Measurements from ENCODE around the gene PXDN.
"Not testable (repeated sequence)": the region's sequence is repeated elsewhere in the genome, so short reads cannot be mapped to it uniquely, and the experiment has no call there.

Gene PXDN, protein sequence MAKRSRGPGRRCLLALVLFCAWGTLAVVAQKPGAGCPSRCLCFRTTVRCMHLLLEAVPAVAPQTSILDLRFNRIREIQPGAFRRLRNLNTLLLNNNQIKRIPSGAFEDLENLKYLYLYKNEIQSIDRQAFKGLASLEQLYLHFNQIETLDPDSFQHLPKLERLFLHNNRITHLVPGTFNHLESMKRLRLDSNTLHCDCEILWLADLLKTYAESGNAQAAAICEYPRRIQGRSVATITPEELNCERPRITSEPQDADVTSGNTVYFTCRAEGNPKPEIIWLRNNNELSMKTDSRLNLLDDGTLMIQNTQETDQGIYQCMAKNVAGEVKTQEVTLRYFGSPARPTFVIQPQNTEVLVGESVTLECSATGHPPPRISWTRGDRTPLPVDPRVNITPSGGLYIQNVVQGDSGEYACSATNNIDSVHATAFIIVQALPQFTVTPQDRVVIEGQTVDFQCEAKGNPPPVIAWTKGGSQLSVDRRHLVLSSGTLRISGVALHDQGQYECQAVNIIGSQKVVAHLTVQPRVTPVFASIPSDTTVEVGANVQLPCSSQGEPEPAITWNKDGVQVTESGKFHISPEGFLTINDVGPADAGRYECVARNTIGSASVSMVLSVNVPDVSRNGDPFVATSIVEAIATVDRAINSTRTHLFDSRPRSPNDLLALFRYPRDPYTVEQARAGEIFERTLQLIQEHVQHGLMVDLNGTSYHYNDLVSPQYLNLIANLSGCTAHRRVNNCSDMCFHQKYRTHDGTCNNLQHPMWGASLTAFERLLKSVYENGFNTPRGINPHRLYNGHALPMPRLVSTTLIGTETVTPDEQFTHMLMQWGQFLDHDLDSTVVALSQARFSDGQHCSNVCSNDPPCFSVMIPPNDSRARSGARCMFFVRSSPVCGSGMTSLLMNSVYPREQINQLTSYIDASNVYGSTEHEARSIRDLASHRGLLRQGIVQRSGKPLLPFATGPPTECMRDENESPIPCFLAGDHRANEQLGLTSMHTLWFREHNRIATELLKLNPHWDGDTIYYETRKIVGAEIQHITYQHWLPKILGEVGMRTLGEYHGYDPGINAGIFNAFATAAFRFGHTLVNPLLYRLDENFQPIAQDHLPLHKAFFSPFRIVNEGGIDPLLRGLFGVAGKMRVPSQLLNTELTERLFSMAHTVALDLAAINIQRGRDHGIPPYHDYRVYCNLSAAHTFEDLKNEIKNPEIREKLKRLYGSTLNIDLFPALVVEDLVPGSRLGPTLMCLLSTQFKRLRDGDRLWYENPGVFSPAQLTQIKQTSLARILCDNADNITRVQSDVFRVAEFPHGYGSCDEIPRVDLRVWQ (N-terminal part only)

DNA sequence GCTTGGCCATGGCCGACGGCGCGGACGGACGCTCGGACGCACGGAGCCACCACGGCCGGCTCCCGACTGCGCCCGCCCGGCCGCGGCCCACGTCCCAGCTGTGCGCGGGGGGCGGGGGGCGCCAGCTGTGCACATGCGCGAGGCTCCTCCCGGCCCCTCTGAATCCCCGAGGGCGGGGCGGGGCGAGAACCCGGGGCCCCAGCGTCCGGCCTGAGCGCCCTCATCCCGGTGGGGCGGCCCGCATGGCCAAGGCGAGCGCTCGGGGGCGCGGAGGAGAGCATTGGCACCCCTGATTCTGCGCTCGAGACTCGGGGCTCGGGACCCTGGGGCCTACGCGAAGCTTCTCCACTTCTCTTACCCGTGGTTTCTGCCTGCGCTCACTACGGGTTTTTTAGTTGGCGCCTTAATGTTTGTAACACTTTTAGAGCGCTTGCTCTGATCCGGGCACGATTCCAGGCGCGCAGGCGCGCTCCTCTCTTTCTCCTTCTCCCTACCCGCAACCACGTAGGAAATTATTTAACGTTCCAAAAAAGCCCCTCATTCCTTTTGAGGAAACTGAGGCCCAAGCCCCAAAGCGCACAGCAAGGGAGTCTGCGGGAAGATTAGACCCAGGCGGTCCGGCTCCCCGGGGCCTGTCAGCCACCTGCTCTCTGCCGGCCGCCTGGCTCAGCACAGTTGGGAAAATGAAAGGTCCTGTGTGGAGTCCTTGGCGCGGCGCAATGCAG, at the start of gene PXDN:
Gene PXDN (minus strand): TSS at position 70 of the 725 bp plus-strand sequence. CDS start 60 bp downstream, at position 10.
- DNase-seq = no peak

DNA sequence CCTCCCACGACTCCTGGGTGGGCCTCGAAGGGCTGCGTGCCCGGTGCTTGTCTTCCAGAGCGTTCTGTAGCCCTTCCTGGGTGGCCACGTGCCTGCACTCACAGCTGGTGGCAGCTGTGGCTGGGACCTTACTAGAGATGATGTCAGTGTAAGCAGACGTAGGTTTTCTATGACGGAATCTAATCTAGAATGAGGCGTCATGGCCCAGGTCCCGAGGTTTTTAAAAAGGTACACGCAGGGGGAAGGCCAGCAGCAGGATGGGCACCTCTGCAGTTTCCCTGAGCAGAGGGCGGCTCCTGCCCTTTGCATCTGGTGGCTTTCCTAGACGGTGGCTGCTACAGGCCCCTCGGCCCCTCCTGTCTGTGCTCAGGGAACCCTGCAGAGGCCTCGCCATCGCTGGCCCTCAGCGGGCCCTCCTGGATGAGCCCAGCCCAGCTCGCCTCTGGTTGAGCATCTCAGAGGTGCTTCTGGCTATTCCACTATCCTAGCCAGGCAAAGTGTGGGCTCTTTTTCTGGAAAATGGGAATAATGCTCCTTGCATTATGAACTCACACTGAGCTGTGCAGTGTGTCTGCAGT, 49.6 kb upstream of the PXDN start:
- DNase-seq = no peak

DNA sequence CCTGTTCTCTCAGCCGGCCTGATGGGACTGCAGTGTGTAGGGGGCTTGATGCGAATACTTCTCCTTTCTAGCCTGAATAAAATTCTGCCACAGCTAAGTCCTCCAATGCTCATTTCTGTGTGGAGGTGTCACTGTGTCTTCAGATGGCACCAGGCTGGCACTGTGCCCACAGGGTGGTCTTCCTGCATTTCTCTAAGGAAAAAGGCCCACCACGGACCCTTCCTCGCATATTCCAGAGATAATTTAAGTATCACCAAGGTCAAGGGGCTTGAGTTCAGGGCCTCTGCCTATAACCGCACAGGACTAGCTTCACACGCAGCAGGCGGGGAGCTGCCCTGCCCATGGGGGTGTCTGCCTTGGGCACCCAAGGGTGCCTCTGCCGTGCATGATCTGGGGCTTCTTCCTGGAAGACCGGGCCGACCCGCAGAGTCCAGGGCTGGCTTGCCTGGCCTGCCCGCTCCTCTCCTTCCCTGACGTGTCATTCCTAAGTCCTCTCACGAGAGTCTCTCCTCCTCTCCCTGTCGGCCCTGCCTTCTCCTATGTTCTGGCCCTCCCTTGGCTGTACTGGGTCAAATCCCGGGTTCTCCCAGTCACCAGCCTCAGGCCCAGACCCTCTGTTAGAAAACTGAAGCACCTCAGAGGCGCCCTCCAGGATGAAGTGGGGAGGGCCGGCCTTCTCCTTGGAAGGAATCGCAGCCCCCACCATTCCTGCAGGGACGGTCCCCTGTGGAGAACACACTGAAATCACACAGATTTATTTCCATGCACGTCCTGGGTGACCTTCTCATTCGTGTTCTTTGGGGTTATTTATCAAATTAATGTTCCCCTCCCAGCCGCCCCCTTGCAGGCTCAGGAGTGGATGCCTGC, 48.9 kb upstream of the PXDN start:
- no peak for DNase-seq

DNA sequence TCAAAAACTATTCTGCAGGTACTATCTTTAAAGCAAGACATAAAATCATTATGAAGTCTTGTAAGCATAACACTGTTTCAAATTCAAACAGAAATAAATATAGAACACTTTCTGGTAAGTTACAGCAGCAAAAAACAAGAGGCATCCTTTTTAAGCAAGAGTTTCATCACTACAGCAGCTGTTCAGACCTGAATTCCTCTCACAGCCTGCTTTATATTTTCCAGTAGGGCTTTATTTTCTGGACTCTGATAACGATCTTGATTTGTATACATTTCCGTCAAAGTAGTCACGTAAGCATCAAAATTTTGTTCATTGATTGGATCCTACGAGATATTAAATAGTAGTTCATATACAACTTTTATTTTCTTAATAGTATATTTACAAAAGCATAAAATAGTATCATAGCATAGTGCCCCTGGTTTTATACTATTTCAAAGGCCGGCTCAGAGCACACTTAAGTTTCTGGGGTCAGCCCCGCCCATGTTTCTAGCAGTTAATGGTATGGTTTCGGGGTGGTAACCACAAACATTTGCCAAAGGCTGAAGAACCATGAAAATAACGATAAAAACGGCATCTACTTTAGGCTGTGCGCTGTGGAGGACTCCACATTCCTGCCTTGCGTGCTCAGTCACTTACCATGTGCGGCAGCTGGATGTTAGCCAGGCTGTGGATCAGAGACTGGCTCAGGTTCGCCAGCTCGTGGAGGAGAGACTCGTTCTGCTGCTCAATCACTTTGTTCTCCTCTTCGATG, 47.5 kb upstream of the PXDN start:
- DNase-seq = no peak

DNA sequence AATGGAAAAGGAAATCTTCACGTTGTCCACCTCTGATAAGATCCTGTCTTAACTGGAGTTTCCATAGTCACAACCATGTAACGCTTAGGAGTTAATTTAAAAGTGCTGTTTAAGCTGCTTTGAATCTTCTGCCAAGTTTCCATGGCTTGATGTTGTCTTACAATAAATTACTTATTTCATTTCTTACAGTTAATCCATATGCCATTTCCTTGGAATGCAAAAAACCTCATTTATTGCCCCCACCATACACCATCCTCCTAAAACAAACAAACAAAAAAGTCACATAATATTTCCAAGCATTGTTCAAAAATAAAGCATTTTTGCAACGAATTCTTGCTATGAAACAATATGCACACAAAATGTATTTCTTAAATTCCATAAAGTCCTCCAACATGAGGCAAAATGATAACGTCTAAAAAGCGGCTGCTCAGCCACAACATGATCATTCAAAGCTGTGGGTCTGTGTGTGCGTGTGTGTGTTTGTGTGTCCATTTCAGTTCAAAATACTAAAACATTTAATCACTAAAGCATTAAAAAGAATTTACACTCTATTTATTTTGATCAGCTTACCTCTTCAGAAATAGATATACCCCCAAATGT, 46.8 kb upstream of the PXDN start:
- no peak for DNase-seq

DNA sequence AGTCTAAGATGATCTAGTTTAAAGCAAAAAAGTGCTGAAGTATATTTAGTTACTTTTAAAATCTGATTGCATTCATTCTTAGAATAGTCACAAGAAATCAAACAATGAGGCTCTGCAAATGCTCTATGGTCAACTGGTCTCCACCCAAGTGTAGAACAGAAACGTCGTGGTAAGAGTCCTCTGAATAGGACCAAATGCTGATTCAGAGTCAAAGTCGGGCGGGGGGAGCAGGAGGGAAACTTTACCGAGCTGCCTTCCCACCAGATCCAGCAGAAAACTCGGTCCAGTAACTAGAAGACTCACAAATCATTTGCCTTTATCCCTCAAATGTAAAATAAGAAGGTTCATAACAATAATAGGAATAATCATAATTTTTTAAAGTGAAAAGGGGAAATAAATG, 46.2 kb upstream of the PXDN start:
- no peak for DNase-seq

DNA sequence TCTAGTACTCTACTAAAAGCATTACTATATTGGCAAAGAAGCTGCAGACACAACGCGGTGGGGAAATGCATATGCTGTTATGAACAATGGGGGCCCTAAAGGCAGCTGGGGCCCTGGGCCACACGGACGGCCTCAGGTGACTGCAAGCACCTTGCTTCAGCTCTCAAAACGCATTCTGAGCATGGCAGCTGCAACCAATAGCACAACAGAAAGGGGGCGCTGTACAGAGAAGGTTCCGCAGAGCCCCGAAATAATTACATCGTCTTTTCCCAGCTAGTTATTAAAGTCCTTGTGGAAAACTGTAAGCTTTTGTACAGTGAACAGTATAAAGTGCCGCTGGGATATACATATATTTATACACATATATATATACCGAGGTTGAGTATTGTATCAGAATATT, 45.3 kb upstream of the PXDN start:
- DNase-seq = no peak

DNA sequence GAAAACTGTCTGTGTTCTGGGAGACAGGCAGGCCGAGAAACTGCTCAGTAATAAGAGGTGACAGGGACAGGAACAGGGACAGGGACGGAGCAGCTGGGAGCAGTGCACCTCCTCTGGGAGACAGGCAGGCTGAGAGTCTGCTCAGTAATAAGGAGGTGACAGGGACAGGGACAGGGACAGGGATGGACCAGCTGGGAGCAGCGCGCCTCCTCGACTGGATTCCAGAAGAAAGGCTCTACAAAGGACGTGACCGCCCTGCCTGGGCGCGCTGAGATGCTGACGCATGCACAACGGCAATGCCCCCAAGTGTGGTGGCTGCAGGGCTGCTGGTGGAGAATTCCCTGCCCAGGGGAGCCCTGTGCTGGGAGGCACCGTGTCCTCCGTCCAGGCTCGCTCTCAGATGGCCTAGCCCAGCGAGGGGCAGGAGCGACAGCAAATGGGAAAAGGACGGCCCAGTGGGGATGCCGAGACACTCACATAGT, 44.2 kb upstream of the PXDN start:
- no peak for DNase-seq

DNA sequence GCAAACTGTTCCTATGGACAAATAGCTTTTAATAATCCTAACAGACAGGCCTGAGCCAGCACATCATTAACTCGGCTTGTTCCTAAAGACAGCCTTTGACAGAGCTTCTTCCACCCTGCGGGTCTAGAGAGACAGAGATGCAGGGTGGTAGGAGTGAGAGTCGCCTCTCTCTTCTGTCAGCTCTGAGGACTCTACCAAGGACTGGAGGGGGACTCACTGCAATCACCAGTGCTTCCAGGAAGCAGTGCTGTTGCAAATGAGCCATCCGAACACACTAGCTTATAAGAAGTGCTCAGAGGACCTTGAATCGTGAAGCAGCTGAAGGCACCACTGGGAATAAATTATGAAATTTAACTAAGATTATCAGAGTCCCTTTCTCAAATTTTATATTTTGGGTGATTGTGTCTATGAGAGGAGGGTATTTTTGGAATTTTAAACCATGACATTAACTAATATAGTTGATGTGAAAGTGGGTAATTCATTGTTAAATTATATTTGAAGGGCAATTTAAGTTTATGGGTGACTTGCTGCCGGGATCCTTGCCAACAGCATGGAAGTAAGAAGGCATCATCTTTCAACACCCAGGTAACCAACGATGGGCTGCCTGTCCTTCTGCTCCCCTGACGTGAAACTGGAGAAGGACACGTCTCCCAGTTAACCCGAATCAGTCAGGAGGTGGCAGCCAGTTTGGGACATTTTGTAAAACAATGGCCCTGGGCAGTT, 43.6 kb upstream of the PXDN start:
- DNase-seq = no peak

DNA sequence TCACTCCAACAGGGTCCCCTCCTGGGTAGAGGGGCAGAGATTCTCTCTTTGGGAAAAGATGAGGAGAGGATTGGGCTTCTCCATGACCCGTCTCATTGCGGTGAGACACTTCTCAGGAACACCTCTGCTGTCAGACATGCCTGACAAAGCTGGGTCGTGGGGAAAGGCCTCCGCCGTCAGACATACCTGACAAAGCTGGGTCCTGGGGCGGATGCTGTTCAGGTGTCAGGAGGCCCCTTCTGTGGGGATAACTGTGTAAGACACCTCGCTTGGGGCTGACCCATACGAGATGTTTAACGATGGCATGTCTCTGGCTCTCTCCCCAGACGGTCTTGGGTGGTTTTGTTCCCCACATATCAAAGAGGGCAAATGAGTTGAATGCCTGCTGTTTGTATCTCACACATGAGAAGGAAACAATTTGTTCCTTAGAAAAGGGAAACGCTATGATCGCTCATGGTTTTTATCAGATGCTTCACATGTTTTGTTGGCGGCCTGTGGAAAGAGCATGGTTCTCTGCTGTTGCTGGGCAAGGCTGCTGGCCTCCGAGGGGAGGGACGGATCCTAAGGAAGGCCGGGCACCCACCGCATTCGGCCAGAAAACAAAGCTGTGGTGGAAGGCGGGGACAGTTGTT, 40.8 kb upstream of the PXDN start:
- no peak for DNase-seq

DNA sequence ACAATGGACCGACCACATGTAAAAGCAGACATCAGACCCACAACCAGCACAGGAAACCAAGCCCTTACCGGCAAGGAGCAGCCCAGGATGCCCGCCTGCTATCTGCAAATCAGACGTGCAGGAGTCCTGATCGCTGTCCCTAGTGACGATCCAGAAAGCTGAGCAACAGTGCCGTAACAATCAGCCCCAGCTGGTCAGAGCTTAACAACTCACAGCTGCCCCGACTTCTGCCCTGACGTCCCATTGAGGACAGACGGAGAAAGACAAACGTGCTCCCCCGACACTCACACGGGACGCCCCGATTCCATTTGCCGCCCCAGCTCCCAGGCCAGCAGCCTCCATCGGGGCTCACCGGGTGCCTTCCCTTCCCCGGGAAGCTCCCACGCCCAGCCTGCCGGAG, 39.8 kb upstream of the PXDN start:
- no peak for DNase-seq

DNA sequence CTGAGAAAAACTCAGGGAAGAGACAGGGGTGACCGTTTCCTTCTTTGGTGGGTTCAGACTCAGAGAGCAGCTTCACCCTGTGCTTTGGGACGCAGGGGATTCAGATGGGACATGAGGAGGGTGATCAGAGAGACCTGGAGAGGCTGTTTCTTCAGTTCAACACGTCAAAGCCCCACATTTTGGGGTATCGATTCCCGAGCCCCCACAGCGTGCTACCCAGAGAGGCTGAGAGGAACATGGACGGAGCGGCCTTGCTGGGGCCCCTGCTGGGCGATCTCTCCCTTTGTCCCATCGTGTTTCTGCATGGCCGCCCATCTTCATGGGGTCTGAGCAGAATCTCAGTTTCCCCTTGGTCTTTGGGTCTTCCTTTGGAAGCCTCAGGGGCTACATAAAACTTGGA, 38.2 kb upstream of the PXDN start:
- DNase-seq = no peak

DNA sequence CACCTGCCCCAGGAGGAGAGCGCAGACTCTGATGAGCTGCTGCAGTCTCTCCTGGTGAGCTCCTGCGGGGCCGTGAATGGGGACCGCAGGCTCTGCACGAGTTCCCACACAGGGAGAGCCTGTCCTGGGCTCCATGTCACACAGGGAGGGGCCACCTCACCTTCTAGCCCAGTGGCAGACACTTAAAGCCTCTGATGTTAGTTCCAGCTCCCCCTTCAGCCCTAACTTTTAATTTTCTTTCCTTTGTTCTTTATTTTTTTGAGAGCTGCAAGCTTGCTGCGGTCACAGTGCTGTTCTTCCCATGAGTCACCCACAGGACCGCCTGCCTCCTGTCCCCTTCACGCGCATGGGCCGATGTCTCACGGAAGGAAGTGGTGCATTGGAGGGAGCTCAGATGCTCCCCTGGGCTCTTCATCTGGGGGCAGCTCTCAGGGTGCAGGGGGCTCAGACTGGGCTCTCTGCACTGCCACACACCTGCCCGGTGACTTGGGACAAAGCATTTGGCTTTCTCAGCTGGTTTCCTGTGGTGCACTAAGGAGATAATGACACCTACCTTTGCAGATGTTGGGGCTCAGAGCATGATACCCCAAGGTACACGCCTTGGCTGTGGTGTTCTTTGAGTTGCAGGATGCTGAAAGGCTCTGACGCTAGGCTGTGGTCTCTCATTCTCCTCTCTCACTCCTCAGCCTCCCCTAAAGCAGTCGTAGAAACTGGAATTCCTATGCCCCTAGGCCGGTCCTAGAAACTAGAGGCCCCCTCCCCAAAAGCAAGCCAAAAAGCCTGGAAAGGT, 37.2 kb upstream of the PXDN start:
- DNase-seq = no peak

DNA sequence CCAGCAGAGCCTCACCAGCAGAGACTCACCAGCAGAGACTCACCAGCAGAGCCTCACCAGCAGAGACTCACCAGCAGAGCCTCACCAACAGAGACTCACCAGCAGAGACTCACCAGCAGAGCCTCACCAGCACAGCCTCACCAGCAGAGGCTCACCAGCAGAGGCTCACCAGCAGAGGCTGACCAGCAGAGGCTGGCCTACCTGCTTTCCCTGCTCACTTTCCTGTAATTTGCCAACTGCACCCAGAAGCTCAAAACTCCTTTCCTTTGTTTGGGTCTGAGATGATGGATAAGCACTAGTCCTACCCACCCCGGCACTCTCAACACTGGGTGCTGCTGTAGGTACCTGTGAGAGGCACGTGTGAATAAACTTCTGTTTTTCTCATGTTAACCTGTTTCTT, 36.4 kb upstream of the PXDN start:
- no peak for DNase-seq

DNA sequence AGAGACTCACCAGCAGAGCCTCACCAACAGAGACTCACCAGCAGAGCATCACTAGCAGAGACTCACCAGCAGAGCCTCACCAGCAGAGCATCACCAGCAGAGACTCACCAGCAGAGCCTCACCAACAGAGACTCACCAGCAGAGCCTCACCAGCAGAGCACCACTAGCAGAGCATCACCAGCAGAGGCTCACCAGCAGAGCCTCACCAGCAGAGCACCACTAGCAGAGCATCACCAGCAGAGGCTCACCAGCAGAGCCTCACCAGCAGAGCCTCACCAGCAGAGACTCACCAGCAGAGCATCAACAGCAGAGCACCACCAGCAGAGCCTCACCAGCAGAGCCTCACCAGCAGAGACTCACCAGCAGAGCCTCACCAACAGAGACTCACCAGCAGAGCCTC, 35.7 kb upstream of the PXDN start:
- not testable (repeated sequence) for DNase-seq

DNA sequence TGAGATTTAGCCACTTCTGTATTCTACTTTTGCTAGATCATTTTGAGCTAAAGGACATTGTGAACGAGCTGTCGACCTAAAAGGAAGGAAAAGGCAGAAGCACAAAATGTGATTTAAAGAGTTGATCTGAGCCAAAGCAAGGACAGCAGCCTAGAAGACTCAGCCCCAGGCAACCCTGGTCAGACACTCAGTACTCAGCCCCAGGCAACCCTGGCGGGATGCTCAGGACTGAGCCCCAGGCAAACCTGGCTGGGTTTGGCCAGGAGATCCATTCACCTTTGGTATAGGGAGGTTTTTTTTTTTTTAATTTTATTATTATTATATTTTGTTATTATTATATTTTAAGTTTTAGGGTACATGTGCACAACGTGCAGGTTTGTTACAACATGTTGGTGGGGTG, 34.3 kb upstream of the PXDN start:
- no peak for DNase-seq

DNA sequence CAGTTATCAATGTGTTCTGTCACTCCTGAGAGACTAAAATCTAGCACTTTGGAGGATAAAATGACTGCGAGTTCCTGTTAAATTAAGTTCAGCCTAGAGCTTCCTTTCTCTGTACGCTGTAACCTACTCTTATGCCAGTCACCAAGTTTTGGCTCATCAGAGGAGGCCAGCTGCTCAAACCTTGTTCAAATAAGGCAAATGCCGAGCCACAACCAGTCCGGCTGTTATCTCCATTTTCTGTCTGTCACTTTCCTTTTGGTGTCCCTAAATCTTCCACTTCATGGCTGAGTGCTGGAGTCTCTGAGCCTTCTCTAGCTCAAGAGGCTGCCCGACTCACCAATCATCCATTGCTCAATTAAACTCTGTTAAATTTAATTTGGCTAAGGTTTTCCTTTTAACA, 33.5 kb upstream of the PXDN start:
- DNase-seq = no peak

DNA sequence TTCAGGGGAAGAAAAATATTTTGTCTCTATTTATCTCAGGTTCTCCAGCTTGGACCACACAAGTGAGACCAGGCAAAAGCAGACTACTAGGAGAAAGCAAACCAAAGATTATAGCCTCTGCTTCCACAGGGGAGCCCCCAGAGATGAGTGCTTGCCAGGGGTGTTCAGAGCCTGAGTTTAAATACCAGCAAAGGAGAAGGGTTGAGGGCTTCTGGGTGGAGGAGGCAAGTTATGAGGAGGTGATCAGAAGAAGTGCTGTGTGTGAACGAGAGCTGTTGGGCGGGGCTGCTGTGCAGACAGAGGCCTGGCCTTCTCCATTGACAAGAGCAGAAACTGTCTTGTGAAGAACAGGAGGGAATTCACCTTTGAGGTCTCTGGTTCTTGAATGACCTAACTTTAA, 32.8 kb upstream of the PXDN start:
- DNase-seq = no peak

Data from suppressor macrophage treated with lipopolysaccharide for 4 hours (primary cell).